Neural progenitor cell (in vitro differentiated cells): Measurements from ENCODE around the gene AP4M1. TPM values are rescaled to one million over a fixed set of nuclear protein-coding genes. Genes with fewer than 3 reads are reported as not detected.
A peak's percentile ranks its signal among the peaks of the same experiment; 100 is the strongest.

Experiments used
- DNase-seq: peaks from one replicate; pipeline ENCODE4 v3.0.0-alpha.2; 2016; ENCODE audit warnings: low spot score
- H2AFZ ChIP-seq: fragments of 200-600 bp; sonication (generic); replicated peaks from 2 replicates; pipeline ENCODE4 v1.6.1; 2016; ENCODE audit warnings: antibody characterized with exemption
- H3F3A ChIP-seq: fragments of 200-600 bp; sonication (generic); 2 replicates; pipeline ENCODE4 v1.6.1; 2016; ENCODE audit warnings: antibody characterized with exemption, low read depth
- H3K27ac ChIP-seq: fragments of 200-600 bp; sonication (generic); 2 replicates; pipeline ENCODE4 v1.5.1; 2016; ENCODE audit warnings: mild to moderate bottlenecking
- H3K27me3 ChIP-seq: fragments of 200-600 bp; sonication (generic); 2 replicates; pipeline ENCODE4 v1.6.1; 2016; ENCODE audit warnings: mild to moderate bottlenecking, moderate library complexity
- H3K36me3 ChIP-seq: fragments of 200-600 bp; sonication (generic); 2 replicates; pipeline ENCODE4 v1.5.1; 2016
- H3K4me1 ChIP-seq: fragments of 200-600 bp; sonication (generic); 2 replicates; pipeline ENCODE4 v1.6.1; 2016; ENCODE audit warnings: mixed run types
- H3K4me2 ChIP-seq: fragments of 200-600 bp; sonication (generic); 2 replicates; pipeline ENCODE4 v1.6.1; 2016
- H3K4me3 ChIP-seq: fragments of 200-600 bp; sonication (generic); 2 replicates; pipeline ENCODE4 v1.5.1; 2016
- H3K79me2 ChIP-seq: fragments of 200-600 bp; sonication (generic); 2 replicates; pipeline ENCODE4 v1.6.1; 2016; ENCODE audit warnings: low read depth
- H3K9ac ChIP-seq: fragments of 200-600 bp; sonication (generic); 2 replicates; pipeline ENCODE4 v1.6.1; 2016
- H3K9me3 ChIP-seq: fragments of 200-600 bp; sonication (generic); 2 replicates; pipeline ENCODE4 v1.5.1; 2016; ENCODE audit warnings: low read depth
- H4K20me1 ChIP-seq: fragments of 200-600 bp; sonication (generic); 2 replicates; pipeline ENCODE4 v1.6.1; 2016; ENCODE audit warnings: low read depth
- H3K27ac Mint-ChIP-seq: 3 replicates; pipeline ENCODE4 v1.8.0; 2021; ENCODE audit warnings: mixed read lengths
- H3K27me3 Mint-ChIP-seq: 2 replicates; pipeline ENCODE4 v1.8.0; 2022; ENCODE audit warnings: low read depth, mild to moderate bottlenecking, inconsistent platforms, moderate library complexity, mixed read lengths; ENCODE audit not compliant: insufficient read depth
- H3K36me3 Mint-ChIP-seq: 3 replicates; pipeline ENCODE4 v1.8.0; 2021; ENCODE audit warnings: mixed read lengths
- H3K4me1 Mint-ChIP-seq: 3 replicates; pipeline ENCODE4 v1.8.0; 2021; ENCODE audit warnings: mixed read lengths
- H3K4me3 Mint-ChIP-seq: 3 replicates; pipeline ENCODE4 v1.8.0; 2021; ENCODE audit warnings: mild to moderate bottlenecking, moderate library complexity, mixed read lengths
- H3K9me3 Mint-ChIP-seq: 3 replicates; pipeline ENCODE4 v1.8.0; 2020; ENCODE audit warnings: mixed read lengths
- CTCF ChIP-seq: fragments of 200-600 bp; sonication (generic); IDR thresholded peaks from 2 replicates; pipeline ENCODE4 v1.5.1; 2017; ENCODE audit warnings: antibody characterized with exemption, mild to moderate bottlenecking
- EZH2 ChIP-seq: fragments of 200-600 bp; sonication (generic); IDR thresholded peaks from 2 replicates; pipeline ENCODE4 v1.6.1; 2017; ENCODE audit warnings: antibody characterized with exemption, mild to moderate bottlenecking, moderate library complexity
- EZH2phosphoT487 ChIP-seq: fragments of 200-600 bp; sonication (generic); IDR thresholded peaks from 2 replicates; pipeline ENCODE4 v1.6.1; 2017; ENCODE audit warnings: antibody characterized with exemption
- total RNA-seq: library from RNA; depleted of rRNA; stranded (reverse); fragments of >200 nt; gene quantifications from 2 replicates; pipeline ENCODE4 v1.2.3, GENCODE V29; 2015; ENCODE audit warnings: low replicate concordance

Gene AP4M1
- total RNA-seq, 1 donor from 2014 or later = 15.3 TPM

DNA sequence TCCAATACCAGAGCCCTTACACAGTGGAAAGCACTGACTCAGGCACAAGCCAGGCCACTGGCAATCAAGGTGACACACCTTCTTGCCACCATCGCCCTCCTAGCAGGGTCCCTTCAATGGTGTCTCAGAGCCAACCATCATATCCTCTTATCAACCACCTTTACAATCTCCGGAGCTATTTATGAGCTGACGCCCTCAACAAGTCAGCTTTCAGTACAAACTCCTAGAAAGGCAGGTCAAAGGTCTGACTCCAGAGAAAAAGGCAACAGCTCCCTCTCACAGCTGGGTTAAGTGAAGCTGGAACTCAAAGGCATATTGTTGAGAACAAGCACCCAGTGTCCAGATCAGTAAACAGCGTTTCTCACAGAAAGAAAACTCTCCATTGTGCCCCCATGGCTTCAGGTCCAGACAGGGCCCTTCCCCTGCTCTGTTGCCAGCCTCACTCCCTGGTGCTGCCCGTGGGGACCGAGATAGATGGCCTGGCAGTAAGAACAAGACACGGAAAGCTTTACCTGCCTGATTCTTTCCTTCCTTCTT, 22.4 kb upstream of the AP4M1 start:
- Mint-ChIP-seq H3K4me3 (peak overlapping the region; percentile 54), H3K27ac (no peak overlapping the region), H3K9me3 (peaks cover 52% of the 10 kb centered on the region), H3K4me1 (peaks cover 14% of the 10 kb centered on the region), H3K36me3 (peaks cover 57% of the 10 kb centered on the region), H3K27me3 (peaks cover 22% of the 10 kb centered on the region)
- Histone ChIP-seq H3K36me3 (peaks cover 46% of the 10 kb centered on the region), H3K79me2 (peaks cover 70% of the 10 kb centered on the region), H3F3A (peaks cover 21% of the 10 kb centered on the region), H2AFZ (no peak overlapping the region), H3K4me3 (no peak overlapping the region), H3K27me3 (no peaks in the 10 kb centered on the region), H3K9ac (no peak overlapping the region), H3K4me1 (peaks cover 8% of the 10 kb centered on the region), H3K27ac (no peak overlapping the region), H3K9me3 (peaks cover 13% of the 10 kb centered on the region), H3K4me2 (peak overlapping the region; percentile 90), H4K20me1 (peaks cover 9% of the 10 kb centered on the region)
- no peak for TF ChIP-seq EZH2
- no peak for TF ChIP-seq CTCF
- no peak for TF ChIP-seq EZH2phosphoT487
- no peak for DNase-seq

- H3K36me3 ChIP-seq = peaks cover 27% of the 10 kb centered on the region
- Mint-ChIP-seq H3K9me3 (peaks cover 32% of the 10 kb centered on the region), H3K27ac (peak overlapping the region; percentile 95), H3K36me3 (peaks cover 38% of the 10 kb centered on the region), H3K4me1 (peaks cover 14% of the 10 kb centered on the region), H3K4me3 (peak overlapping the region; percentile 97), H3K27me3 (peaks cover 23% of the 10 kb centered on the region)
- peak overlapping the region; percentile 97 for H3K4me3 ChIP-seq
- TF ChIP-seq CTCF (no peak), EZH2phosphoT487 (no peak), EZH2 (no peak)
- peaks cover 16% of the 10 kb centered on the region for H3F3A ChIP-seq
- peaks cover 8% of the 10 kb centered on the region for H3K4me1 ChIP-seq
- peak overlapping the region; percentile 15 for H2AFZ ChIP-seq
- H4K20me1 ChIP-seq = peaks cover 9% of the 10 kb centered on the region
- no peaks in the 10 kb centered on the region for H3K27me3 ChIP-seq
- peak overlapping the region; percentile 99 for H3K9ac ChIP-seq
- peak overlapping the region; percentile 90 for H3K4me2 ChIP-seq
- H3K79me2 ChIP-seq = peaks cover 56% of the 10 kb centered on the region
- H3K27ac ChIP-seq = peak overlapping the region; percentile 91
- peak; percentile 56 for DNase-seq
- peaks cover 7% of the 10 kb centered on the region for H3K9me3 ChIP-seq
These were observed 20.4 kb upstream of the AP4M1 start for GRCh38 chr7:100080907-100081534.

DNA sequence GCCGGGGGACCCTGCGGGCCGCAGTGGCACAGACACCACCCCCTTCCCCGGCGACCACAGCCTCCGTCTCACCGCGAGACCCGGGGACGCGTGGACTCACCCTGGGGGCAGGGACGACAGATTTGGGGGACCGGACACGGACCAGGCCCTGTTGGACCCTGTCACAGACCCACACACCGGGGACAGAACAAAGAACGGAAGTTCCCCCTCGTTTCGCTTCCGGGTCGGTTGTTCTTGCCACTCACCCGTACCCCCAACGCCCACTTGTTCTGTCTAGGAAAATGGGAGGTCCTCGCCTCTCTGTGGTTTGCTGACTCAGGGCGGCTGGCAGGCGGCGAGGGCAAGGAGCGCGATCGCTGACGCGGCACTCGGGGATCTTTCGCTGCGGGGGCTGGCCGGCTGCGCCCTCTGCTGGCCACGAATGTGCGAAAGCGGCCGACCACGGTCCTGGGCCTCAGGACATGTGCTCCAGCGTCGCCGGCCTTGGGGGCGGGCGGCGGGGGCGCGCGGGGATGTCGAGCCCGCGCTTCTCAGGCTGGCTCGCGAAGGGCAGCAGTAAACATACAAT, 19.8 kb upstream of the AP4M1 start, which contains the start of gene ZNF3:
Gene ZNF3 (minus strand): TSS at position 189 of the 568 bp plus-strand sequence. CDS start 4,366 bp downstream, outside the sequence.
- peaks cover 8% of the 10 kb centered on the region for H3K4me1 ChIP-seq
- H4K20me1 ChIP-seq = peaks cover 9% of the 10 kb centered on the region
- peak within 1 kb of the TSS; percentile 38 for H2AFZ ChIP-seq
- peak within 1 kb of the TSS; percentile 97 for H3K4me3 ChIP-seq
- peaks cover 21% of the 10 kb centered on the region for H3K36me3 ChIP-seq
- H3K36me3 Mint-ChIP-seq = peaks cover 32% of the 10 kb centered on the region
- peak within 1 kb of the TSS; percentile 98 for H3K27ac Mint-ChIP-seq
- H3K9me3 ChIP-seq = peaks cover 4% of the 10 kb centered on the region
- peaks cover 16% of the 10 kb centered on the region for H3F3A ChIP-seq
- H3K27me3 ChIP-seq = no peaks in the 10 kb centered on the region
- H3K4me3 Mint-ChIP-seq = peak within 1 kb of the TSS; percentile 97
- no peak for TF ChIP-seq EZH2
- TF ChIP-seq EZH2phosphoT487 = no peak
- peak; percentile 94 for TF ChIP-seq CTCF
- peak within 1 kb of the TSS; percentile 99 for H3K9ac ChIP-seq
- DNase-seq = peak; percentile 98
- peaks cover 22% of the 10 kb centered on the region for H3K27me3 Mint-ChIP-seq
- peaks cover 50% of the 10 kb centered on the region for H3K79me2 ChIP-seq
- peak within 1 kb of the TSS; percentile 90 for H3K4me2 ChIP-seq
- H3K27ac ChIP-seq = peak within 1 kb of the TSS; percentile 91
- peaks cover 14% of the 10 kb centered on the region for H3K4me1 Mint-ChIP-seq
- peaks cover 27% of the 10 kb centered on the region for H3K9me3 Mint-ChIP-seq
